ENCODE results near the gene EIF3I. TPM values are rescaled to one million over a fixed set of nuclear protein-coding genes. Genes with fewer than 3 reads are reported as not detected.

Gene EIF3I
- total and polyA plus RNA-seq, 2 experiments from 2014 or later, result 228 to 274 TPM

DNA sequence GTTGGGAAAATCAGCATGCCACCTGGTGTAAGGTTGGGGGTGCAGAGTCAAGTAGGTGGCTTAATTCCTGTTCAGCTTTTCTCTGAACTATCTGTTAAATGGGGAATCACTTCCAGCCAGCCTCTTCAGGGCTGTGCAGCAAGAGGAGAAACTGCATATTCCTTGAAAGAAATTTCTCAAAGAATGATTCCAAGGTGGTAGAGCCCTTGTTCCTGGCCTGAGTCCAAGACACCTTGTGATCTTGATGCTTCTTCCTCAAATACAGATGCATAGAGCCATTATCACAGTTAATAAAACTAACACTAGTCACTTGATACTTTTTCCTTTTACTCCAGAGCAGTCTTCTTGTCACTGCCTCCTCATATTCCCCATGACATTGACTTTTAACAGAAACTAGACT, 37.6 kb upstream of the EIF3I start:
- Mint-ChIP-seq H3K9me3 (no peaks in the 10 kb centered on the region), H3K27ac (no peak overlapping the region), H3K36me3 (ENCODE audit: low read depth) (peaks cover 89% of the 10 kb centered on the region), H3K27me3 (ENCODE audit: insufficient read depth, low read depth, poor library complexity) (peaks cover 13% of the 10 kb centered on the region), H3K4me1 (peaks cover 30% of the 10 kb centered on the region), H3K4me3 (no peak overlapping the region; the same call in 2 of the 3 replicates)
- Histone ChIP-seq H3K4me1 (ENCODE audit: insufficient read depth) (peaks cover 14% of the 10 kb centered on the region), H2AFZ (no peak overlapping the region), H3K79me2 (replicated peaks; ENCODE audit: insufficient read depth) (peaks cover 67% of the 10 kb centered on the region), H3K4me3 (no peak overlapping the region), H3K27ac (ENCODE audit: low read depth) (peak overlapping the region; percentile 59; the same call in 1 of the 2 replicates), H3K4me2 (no peak overlapping the region), H3F3A (replicated peaks; ENCODE audit: low read depth) (peaks cover 14% of the 10 kb centered on the region), H4K20me1 (replicated peaks; ENCODE audit: insufficient read depth) (peaks cover 42% of the 10 kb centered on the region), H3K27me3 (ENCODE audit: insufficient read depth) (no peaks in the 10 kb centered on the region), H3K36me3 (ENCODE audit: insufficient read depth) (peaks cover 51% of the 10 kb centered on the region), H3K9me2 (ENCODE audit: insufficient read depth) (no peaks in the 10 kb centered on the region)
- DNase-seq (ENCODE audit: low spot score) (no peak), ATAC-seq (no peak)
- TF ChIP-seq STAT1 (IDR thresholded peaks at IDR 0.05; ENCODE audit: unreplicated experiment), result no peak
- TF ChIP-seq ZNF462 (CRISPR knock-in tag; IDR thresholded peaks at IDR 0.05), result no peak
- TF ChIP-seq CREB1 (CRISPR knock-in tag; IDR thresholded peaks at IDR 0.05; ENCODE audit: low read depth), result no peak
- no peak for TF ChIP-seq REST (IDR thresholded peaks at IDR 0.05; ENCODE audit: unreplicated experiment)
- TF ChIP-seq JUNB (IDR thresholded peaks at IDR 0.05; ENCODE audit: unreplicated experiment), result no peak
- TF ChIP-seq ZNF114 (CRISPR knock-in tag; IDR thresholded peaks at IDR 0.05), result no peak
- TF ChIP-seq NANOG (IDR thresholded peaks at IDR 0.05; ENCODE audit: borderline replicate concordance), result no peak
- TF ChIP-seq, protein P1, sequence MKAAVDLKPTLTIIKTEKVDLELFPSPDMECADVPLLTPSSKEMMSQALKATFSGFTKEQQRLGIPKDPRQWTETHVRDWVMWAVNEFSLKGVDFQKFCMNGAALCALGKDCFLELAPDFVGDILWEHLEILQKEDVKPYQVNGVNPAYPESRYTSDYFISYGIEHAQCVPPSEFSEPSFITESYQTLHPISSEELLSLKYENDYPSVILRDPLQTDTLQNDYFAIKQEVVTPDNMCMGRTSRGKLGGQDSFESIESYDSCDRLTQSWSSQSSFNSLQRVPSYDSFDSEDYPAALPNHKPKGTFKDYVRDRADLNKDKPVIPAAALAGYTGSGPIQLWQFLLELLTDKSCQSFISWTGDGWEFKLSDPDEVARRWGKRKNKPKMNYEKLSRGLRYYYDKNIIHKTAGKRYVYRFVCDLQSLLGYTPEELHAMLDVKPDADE (IDR thresholded peaks at IDR 0.05), result no peak
- no peak for TF ChIP-seq EZH2 (IDR thresholded peaks at IDR 0.05; ENCODE audit: low read depth, unreplicated experiment)
- no peak for TF ChIP-seq POLR2AphosphoS5 (IDR thresholded peaks at IDR 0.05; ENCODE audit: low read depth)
- no peak for TF ChIP-seq EZH2phosphoT487 (IDR thresholded peaks at IDR 0.05; ENCODE audit: unreplicated experiment)
- TF ChIP-seq, protein P2, sequence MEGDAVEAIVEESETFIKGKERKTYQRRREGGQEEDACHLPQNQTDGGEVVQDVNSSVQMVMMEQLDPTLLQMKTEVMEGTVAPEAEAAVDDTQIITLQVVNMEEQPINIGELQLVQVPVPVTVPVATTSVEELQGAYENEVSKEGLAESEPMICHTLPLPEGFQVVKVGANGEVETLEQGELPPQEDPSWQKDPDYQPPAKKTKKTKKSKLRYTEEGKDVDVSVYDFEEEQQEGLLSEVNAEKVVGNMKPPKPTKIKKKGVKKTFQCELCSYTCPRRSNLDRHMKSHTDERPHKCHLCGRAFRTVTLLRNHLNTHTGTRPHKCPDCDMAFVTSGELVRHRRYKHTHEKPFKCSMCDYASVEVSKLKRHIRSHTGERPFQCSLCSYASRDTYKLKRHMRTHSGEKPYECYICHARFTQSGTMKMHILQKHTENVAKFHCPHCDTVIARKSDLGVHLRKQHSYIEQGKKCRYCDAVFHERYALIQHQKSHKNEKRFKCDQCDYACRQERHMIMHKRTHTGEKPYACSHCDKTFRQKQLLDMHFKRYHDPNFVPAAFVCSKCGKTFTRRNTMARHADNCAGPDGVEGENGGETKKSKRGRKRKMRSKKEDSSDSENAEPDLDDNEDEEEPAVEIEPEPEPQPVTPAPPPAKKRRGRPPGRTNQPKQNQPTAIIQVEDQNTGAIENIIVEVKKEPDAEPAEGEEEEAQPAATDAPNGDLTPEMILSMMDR (conservative IDR thresholded peaks at IDR 0.05; ENCODE audit: low read depth in 2 of 2), result no peak

Measured in GM23338 (cell line).